ENCODE results near the gene TTF1. TPM values are rescaled to one million over a fixed set of nuclear protein-coding genes. Genes with fewer than 3 reads are reported as not detected.

The TTF1 gene
- total RNA-seq, 1 donor from 2014 or later = 18.0 TPM

GRCh38 chr9:132446887-132447286 is 40.2 kb upstream of the TTF1 start:
- Mint-ChIP-seq H3K4me3 (ENCODE audit: unreplicated experiment) (no peak overlapping the region), H3K36me3 (ENCODE audit: unreplicated experiment) (no peaks in the 10 kb centered on the region), H3K9me3 (ENCODE audit: unreplicated experiment) (no peaks in the 10 kb centered on the region), H3K27me3 (ENCODE audit: unreplicated experiment) (peaks cover 2% of the 10 kb centered on the region), H3K4me1 (ENCODE audit: low read depth, unreplicated experiment) (no peaks in the 10 kb centered on the region), H3K27ac (ENCODE audit: unreplicated experiment) (no peak overlapping the region)
- no peak for DNase-seq
- TF ChIP-seq CTCF (IDR thresholded peaks at IDR 0.05; ENCODE audit: partially characterized antibody, unreplicated experiment) = no peak

GRCh38 chr9:132443951-132444607 is 37.4 kb upstream of the TTF1 start:
- DNase-seq = no peak
- H3K4me1 Mint-ChIP-seq (ENCODE audit: low read depth, unreplicated experiment) = no peaks in the 10 kb centered on the region
- no peaks in the 10 kb centered on the region for H3K36me3 Mint-ChIP-seq (ENCODE audit: unreplicated experiment)
- H3K4me3 Mint-ChIP-seq (ENCODE audit: unreplicated experiment) = no peak overlapping the region
- no peaks in the 10 kb centered on the region for H3K9me3 Mint-ChIP-seq (ENCODE audit: unreplicated experiment)
- TF ChIP-seq CTCF (IDR thresholded peaks at IDR 0.05; ENCODE audit: partially characterized antibody, unreplicated experiment) = no peak
- no peak overlapping the region for H3K27ac Mint-ChIP-seq (ENCODE audit: unreplicated experiment)
- H3K27me3 Mint-ChIP-seq (ENCODE audit: unreplicated experiment) = peaks cover 2% of the 10 kb centered on the region

GRCh38 chr9:132441404-132441803 is 34.8 kb upstream of the TTF1 start:
- peaks cover 2% of the 10 kb centered on the region for H3K27me3 Mint-ChIP-seq (ENCODE audit: unreplicated experiment)
- H3K36me3 Mint-ChIP-seq (ENCODE audit: unreplicated experiment) = no peaks in the 10 kb centered on the region
- no peaks in the 10 kb centered on the region for H3K9me3 Mint-ChIP-seq (ENCODE audit: unreplicated experiment)
- H3K4me1 Mint-ChIP-seq (ENCODE audit: low read depth, unreplicated experiment) = no peaks in the 10 kb centered on the region
- no peak overlapping the region for H3K4me3 Mint-ChIP-seq (ENCODE audit: unreplicated experiment)
- no peak for DNase-seq
- TF ChIP-seq CTCF (IDR thresholded peaks at IDR 0.05; ENCODE audit: partially characterized antibody, unreplicated experiment) = no peak
- no peak overlapping the region for H3K27ac Mint-ChIP-seq (ENCODE audit: unreplicated experiment)

GRCh38 chr9:132440735-132441134 is 34.1 kb upstream of the TTF1 start:
- TF ChIP-seq CTCF (IDR thresholded peaks at IDR 0.05; ENCODE audit: partially characterized antibody, unreplicated experiment) = no peak
- no peak overlapping the region for H3K4me3 Mint-ChIP-seq (ENCODE audit: unreplicated experiment)
- H3K27ac Mint-ChIP-seq (ENCODE audit: unreplicated experiment) = no peak overlapping the region

GRCh38 chr9:132439153-132439552 is 32.5 kb upstream of the TTF1 start:
- Mint-ChIP-seq H3K27ac (ENCODE audit: unreplicated experiment) (no peak overlapping the region), H3K9me3 (ENCODE audit: unreplicated experiment) (no peaks in the 10 kb centered on the region), H3K4me1 (ENCODE audit: low read depth, unreplicated experiment) (no peaks in the 10 kb centered on the region), H3K4me3 (ENCODE audit: unreplicated experiment) (no peak overlapping the region), H3K27me3 (ENCODE audit: unreplicated experiment) (no peaks in the 10 kb centered on the region), H3K36me3 (ENCODE audit: unreplicated experiment) (no peaks in the 10 kb centered on the region)
- TF ChIP-seq CTCF (IDR thresholded peaks at IDR 0.05; ENCODE audit: partially characterized antibody, unreplicated experiment) = no peak
- DNase-seq = no peak

More at GRCh38 chr9:132440735-132441134, 34.1 kb upstream of the TTF1 start:
- no peaks in the 10 kb centered on the region for H3K36me3 Mint-ChIP-seq (ENCODE audit: unreplicated experiment)
- no peak for DNase-seq
- no peaks in the 10 kb centered on the region for H3K4me1 Mint-ChIP-seq (ENCODE audit: low read depth, unreplicated experiment)
- no peaks in the 10 kb centered on the region for H3K27me3 Mint-ChIP-seq (ENCODE audit: unreplicated experiment)
- no peaks in the 10 kb centered on the region for H3K9me3 Mint-ChIP-seq (ENCODE audit: unreplicated experiment)

All from glutamatergic neuron (in vitro differentiated cells).